HepG2 (cell line): ENCODE results near the gene SDR42E2. TPM values are rescaled to one million over a fixed set of nuclear protein-coding genes. Genes with fewer than 3 reads are reported as not detected.

ENCODE experiments used
- AHR ChIP-seq: IDR thresholded peaks from 2 replicates; pipeline ENCODE4 v1.6.1; 2018; ENCODE audit warnings: missing genetic modification reagents, missing compliant biosample characterization
- CREM ChIP-seq, 2 experiments: sonication (generic) in 1 of 2; formaldehyde crosslinking in 1 of 2; IDR thresholded peaks; 2 replicates each; pipeline versions ENCODE4 v1.4.0 to v1.6.1; 2016 to 2020; ENCODE audit warnings: antibody characterized with exemption in 1 of 2, mild to moderate bottlenecking in 1 of 2, missing genetic modification reagents in 1 of 2
- ETV5 ChIP-seq: IDR thresholded peaks from 2 replicates; pipeline ENCODE4 v1.6.1; 2018; ENCODE audit warnings: missing biosample characterization, missing genetic modification reagents, inconsistent platforms, borderline replicate concordance
- FOXA3 ChIP-seq: IDR thresholded peaks from 2 replicates; pipeline ENCODE4 v1.6.1; 2016; ENCODE audit warnings: missing genetic modification reagents, missing compliant biosample characterization
- HNRNPLL ChIP-seq: fragments of 200-400 bp; formaldehyde crosslinking; IDR thresholded peaks from 2 replicates; pipeline ENCODE4 v1.6.1; 2017; ENCODE audit warnings: mild to moderate bottlenecking, low read depth, low read length; ENCODE audit not compliant: poor library complexity, severe bottlenecking
- IKZF1 ChIP-seq: fragments of 450-650 bp; IDR thresholded peaks from 2 replicates; pipeline ENCODE4 v1.7.1; 2016
- KDM3A ChIP-seq: IDR thresholded peaks from 2 replicates; pipeline ENCODE4 v1.6.1; 2018; ENCODE audit warnings: low read depth, missing compliant biosample characterization
- KLF11 ChIP-seq: IDR thresholded peaks from 2 replicates; pipeline ENCODE4 v1.6.1; 2016; ENCODE audit warnings: missing compliant biosample characterization
- MYC ChIP-seq: sonication (generic); formaldehyde crosslinking; IDR thresholded peaks from 2 replicates; pipeline ENCODE4 v1.9.0; 2021; ENCODE audit warnings: missing genetic modification reagents, borderline replicate concordance
- TSC22D2 ChIP-seq: sonication (generic); formaldehyde crosslinking; IDR thresholded peaks from 2 replicates; pipeline ENCODE4 v1.5.1; 2020; ENCODE audit warnings: missing genetic modification reagents, mild to moderate bottlenecking, borderline replicate concordance
- YEATS2 ChIP-seq: sonication (generic); formaldehyde crosslinking; IDR thresholded peaks from 2 replicates; pipeline ENCODE4 v1.4.0; 2020; ENCODE audit warnings: missing genetic modification reagents, borderline replicate concordance
- ZKSCAN1 ChIP-seq: fragments of 150-350 bp; IDR thresholded peaks from 2 replicates; pipeline ENCODE4 v1.6.1; 2014; ENCODE audit warnings: low read length
- ZNF138 ChIP-seq: sonication (generic); formaldehyde crosslinking; IDR thresholded peaks from 2 replicates; pipeline ENCODE4 v1.5.0; 2020; ENCODE audit warnings: mild to moderate bottlenecking, low read depth, missing genetic modification reagents
- ZNF224 ChIP-seq: sonication (generic); formaldehyde crosslinking; IDR thresholded peaks from 2 replicates; pipeline ENCODE4 v1.5.0; 2020; ENCODE audit warnings: mild to moderate bottlenecking, missing genetic modification reagents
- ZNF333 ChIP-seq: sonication (generic); formaldehyde crosslinking; IDR thresholded peaks from 2 replicates; pipeline ENCODE4 v1.4.0; 2020; ENCODE audit warnings: mild to moderate bottlenecking, missing genetic modification reagents, borderline replicate concordance
- polyA plus RNA-seq, 8 experiments: library from polyadenylated mRNA; depleted of rRNA in 3 of 8; stranded (reverse) in 7 of 8; unstranded in 1 of 8; fragments of >200 nt; fragmentation: Illumina TruSeq in 4 of 8; extraction: Trizol in 4 of 8; gene quantifications; 2 replicates each; pipeline versions ENCODE4 v1.2.1 to v1.2.3, GENCODE V29; 2011 to 2016; ENCODE audit warnings: low read depth in 4 of 8, missing spikeins in 1 of 8, mixed read lengths in 1 of 8; ENCODE audit not compliant: insufficient read depth in 1 of 8
- total RNA-seq, 5 experiments: library from RNA; depleted of rRNA; stranded (reverse); fragments of >200 nt; fragmentation: Illumina TruSeq; extraction: Trizol; gene quantifications; 2 replicates each; pipeline ENCODE4 v1.2.3, GENCODE V29; 2016; ENCODE audit warnings: low read depth in 1 of 5
- TF ChIP-seq, protein P1 (sequence below): sonication (generic); formaldehyde crosslinking; IDR thresholded peaks from 2 replicates; pipeline ENCODE4 v1.8.1; 2022; ENCODE audit warnings: low read depth, mild to moderate bottlenecking, missing genetic modification reagents
- TF ChIP-seq, protein P2 (sequence below): sonication (generic); formaldehyde crosslinking; IDR thresholded peaks from 2 replicates; pipeline ENCODE4 v1.4.0; 2020; ENCODE audit warnings: missing genetic modification reagents
- TF ChIP-seq, protein P3 (sequence below): sonication (generic); formaldehyde crosslinking; IDR thresholded peaks from 2 replicates; pipeline ENCODE4 v1.4.0; 2020; ENCODE audit warnings: missing genetic modification reagents
- TF ChIP-seq, protein P4 (sequence below): sonication (generic); formaldehyde crosslinking; IDR thresholded peaks from 2 replicates; pipeline ENCODE4 v1.4.0; 2020; ENCODE audit warnings: mild to moderate bottlenecking, low read depth, missing genetic modification reagents

The SDR42E2 gene
- total and polyA plus RNA-seq, 2 of the 13 experiments (the other 11 are each of a cell fraction or from before 2014, with no cell fraction given) = 0.05 to 0.11 TPM

DNA sequence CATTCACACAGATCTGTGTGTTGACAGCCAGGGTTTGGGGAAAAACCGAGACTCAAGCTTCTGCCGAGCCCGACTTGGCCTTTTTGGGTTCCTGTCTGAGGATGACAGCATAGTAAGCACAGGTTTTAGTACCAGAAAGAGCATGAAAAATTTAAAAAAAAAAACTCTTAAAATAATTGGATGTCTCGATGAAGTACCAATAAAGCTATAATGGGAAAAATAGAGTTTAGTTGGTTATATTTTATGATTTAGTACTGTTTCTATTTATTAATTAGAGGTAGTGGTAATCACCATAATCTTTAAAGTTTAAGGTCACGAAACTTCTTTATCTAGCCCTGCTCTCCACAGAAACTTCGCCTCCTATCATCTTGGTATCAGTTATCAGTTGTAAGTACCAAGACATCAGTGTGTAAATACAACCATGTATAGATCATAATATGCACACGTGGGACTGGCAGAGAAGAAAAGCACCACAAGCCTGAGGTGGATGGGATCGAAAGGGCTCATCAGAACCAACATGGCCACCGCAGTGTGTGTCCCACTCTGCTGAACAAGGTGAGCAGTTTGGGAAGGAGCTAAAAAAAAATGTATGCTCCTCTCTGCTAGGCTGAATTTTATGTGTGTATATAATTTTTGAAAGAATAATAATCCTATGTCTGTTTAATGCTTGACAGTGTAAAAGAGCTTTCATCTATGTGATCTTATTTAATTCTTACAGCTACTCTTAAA lies 29.4 kb downstream of the SDR42E2 start (continued):
- TF ChIP-seq, protein P1, sequence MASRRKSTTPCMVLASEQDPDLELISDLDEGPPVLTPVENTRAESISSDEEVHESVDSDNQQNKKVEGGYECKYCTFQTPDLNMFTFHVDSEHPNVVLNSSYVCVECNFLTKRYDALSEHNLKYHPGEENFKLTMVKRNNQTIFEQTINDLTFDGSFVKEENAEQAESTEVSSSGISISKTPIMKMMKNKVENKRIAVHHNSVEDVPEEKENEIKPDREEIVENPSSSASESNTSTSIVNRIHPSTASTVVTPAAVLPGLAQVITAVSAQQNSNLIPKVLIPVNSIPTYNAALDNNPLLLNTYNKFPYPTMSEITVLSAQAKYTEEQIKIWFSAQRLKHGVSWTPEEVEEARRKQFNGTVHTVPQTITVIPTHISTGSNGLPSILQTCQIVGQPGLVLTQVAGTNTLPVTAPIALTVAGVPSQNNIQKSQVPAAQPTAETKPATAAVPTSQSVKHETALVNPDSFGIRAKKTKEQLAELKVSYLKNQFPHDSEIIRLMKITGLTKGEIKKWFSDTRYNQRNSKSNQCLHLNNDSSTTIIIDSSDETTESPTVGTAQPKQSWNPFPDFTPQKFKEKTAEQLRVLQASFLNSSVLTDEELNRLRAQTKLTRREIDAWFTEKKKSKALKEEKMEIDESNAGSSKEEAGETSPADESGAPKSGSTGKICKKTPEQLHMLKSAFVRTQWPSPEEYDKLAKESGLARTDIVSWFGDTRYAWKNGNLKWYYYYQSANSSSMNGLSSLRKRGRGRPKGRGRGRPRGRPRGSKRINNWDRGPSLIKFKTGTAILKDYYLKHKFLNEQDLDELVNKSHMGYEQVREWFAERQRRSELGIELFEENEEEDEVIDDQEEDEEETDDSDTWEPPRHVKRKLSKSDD (CRISPR knock-in tag) = no peak
- TF ChIP-seq, protein P2, sequence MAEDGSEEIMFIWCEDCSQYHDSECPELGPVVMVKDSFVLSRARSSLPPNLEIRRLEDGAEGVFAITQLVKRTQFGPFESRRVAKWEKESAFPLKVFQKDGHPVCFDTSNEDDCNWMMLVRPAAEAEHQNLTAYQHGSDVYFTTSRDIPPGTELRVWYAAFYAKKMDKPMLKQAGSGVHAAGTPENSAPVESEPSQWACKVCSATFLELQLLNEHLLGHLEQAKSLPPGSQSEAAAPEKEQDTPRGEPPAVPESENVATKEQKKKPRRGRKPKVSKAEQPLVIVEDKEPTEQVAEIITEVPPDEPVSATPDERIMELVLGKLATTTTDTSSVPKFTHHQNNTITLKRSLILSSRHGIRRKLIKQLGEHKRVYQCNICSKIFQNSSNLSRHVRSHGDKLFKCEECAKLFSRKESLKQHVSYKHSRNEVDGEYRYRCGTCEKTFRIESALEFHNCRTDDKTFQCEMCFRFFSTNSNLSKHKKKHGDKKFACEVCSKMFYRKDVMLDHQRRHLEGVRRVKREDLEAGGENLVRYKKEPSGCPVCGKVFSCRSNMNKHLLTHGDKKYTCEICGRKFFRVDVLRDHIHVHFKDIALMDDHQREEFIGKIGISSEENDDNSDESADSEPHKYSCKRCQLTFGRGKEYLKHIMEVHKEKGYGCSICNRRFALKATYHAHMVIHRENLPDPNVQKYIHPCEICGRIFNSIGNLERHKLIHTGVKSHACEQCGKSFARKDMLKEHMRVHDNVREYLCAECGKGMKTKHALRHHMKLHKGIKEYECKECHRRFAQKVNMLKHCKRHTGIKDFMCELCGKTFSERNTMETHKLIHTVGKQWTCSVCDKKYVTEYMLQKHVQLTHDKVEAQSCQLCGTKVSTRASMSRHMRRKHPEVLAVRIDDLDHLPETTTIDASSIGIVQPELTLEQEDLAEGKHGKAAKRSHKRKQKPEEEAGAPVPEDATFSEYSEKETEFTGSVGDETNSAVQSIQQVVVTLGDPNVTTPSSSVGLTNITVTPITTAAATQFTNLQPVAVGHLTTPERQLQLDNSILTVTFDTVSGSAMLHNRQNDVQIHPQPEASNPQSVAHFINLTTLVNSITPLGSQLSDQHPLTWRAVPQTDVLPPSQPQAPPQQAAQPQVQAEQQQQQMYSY (CRISPR knock-in tag) = no peak
- TF ChIP-seq ZKSCAN1 = no peak
- TF ChIP-seq HNRNPLL = no peak
- TF ChIP-seq MYC = no peak
- TF ChIP-seq AHR (CRISPR knock-in tag) = no peak
- 0 out of 2 replicates have a peak, but pooled peaks have one; percentile 66 for TF ChIP-seq ZNF333 (CRISPR knock-in tag)
- TF ChIP-seq KLF11 (CRISPR knock-in tag) = no peak
- TF ChIP-seq CREM (IDR thresholded peaks at IDR 0.05) = 0 out of 2 replicates have a peak, but pooled peaks have one; percentile 26
- no peak for TF ChIP-seq CREM (CRISPR knock-in tag; IDR thresholded peaks at IDR 0.05)
- no peak for TF ChIP-seq ZNF224 (CRISPR knock-in tag)
- TF ChIP-seq YEATS2 (CRISPR knock-in tag) = no peak
- TF ChIP-seq FOXA3 (CRISPR knock-in tag) = no peak
- 0 out of 2 replicates have a peak, but pooled peaks have one; percentile 11 for TF ChIP-seq ZNF138 (CRISPR knock-in tag)
- TF ChIP-seq TSC22D2 (CRISPR knock-in tag) = no peak
- TF ChIP-seq IKZF1 = no peak
- TF ChIP-seq, protein P3, sequence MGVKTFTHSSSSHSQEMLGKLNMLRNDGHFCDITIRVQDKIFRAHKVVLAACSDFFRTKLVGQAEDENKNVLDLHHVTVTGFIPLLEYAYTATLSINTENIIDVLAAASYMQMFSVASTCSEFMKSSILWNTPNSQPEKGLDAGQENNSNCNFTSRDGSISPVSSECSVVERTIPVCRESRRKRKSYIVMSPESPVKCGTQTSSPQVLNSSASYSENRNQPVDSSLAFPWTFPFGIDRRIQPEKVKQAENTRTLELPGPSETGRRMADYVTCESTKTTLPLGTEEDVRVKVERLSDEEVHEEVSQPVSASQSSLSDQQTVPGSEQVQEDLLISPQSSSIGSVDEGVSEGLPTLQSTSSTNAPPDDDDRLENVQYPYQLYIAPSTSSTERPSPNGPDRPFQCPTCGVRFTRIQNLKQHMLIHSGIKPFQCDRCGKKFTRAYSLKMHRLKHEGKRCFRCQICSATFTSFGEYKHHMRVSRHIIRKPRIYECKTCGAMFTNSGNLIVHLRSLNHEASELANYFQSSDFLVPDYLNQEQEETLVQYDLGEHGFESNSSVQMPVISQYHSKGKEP (CRISPR knock-in tag) = no peak
- TF ChIP-seq ETV5 (CRISPR knock-in tag) = no peak
- no peak for TF ChIP-seq KDM3A (CRISPR knock-in tag)
- TF ChIP-seq, protein P4, sequence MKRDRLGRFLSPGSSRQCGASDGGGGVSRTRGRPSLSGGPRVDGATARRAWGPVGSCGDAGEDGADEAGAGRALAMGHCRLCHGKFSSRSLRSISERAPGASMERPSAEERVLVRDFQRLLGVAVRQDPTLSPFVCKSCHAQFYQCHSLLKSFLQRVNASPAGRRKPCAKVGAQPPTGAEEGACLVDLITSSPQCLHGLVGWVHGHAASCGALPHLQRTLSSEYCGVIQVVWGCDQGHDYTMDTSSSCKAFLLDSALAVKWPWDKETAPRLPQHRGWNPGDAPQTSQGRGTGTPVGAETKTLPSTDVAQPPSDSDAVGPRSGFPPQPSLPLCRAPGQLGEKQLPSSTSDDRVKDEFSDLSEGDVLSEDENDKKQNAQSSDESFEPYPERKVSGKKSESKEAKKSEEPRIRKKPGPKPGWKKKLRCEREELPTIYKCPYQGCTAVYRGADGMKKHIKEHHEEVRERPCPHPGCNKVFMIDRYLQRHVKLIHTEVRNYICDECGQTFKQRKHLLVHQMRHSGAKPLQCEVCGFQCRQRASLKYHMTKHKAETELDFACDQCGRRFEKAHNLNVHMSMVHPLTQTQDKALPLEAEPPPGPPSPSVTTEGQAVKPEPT = no peak
